ENCODE data around the gene STX18. TPM values are rescaled to one million over a fixed set of nuclear protein-coding genes. Genes with fewer than 3 reads are reported as not detected.
A peak's percentile ranks its signal among the peaks of the same experiment; 100 is the strongest.

Gene STX18
- total and polyA plus RNA-seq, 2 donors from 2014 or later, result 37.2 to 66.8 TPM

DNA sequence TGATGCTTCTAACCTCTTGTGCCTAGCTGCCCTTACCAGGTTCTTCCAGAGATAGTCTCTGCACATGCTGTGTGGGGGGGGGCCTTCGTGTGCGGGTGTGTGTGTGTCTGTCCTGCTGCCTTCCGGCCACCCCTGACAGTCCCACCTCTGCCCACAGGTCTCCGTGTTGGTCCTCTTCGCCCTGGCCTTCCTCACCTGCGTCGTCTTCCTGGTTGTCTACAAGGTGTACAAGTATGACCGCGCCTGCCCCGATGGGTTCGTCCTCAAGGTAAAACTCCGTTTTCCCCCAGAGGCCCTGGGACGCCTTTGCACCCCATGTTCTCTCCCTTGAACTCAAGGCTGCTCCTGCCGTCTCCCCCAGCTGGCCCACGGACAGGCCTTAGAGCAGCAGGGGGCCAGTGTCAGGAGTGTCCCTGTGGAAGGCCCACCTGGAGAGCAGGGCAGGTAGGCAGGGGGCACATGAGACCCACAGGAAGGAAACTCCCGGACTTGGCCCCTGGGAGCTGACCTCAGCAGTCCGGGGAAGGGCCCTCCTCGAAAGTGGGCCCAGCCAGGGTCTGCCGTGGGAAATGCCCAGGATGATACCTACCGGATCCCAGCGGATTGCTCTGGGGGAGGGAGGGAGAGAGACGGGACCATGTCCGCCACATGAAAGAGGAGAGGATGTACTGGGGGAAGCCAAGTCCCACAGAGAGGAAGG lies 132.3 kb downstream of the STX18 start:
- H3K9ac ChIP-seq (ENCODE audit: low read length in 3 of 3), result no peak overlapping the region
- peak in 1 of 5 donors; percentile 54 for DNase-seq
- H3K9me3 ChIP-seq (ENCODE audit: control insufficient read depth in 2 of 3, insufficient read depth in 1 of 3, low read length in 3 of 3), result no peaks in the 10 kb centered on the region
- no peak overlapping the region for H3K27ac ChIP-seq (ENCODE audit: low read depth in 2 of 2, low read length in 2 of 2)
- no peak for FAIRE-seq
- no peaks in the 10 kb centered on the region for H3K27me3 ChIP-seq (ENCODE audit: control insufficient read depth, insufficient read depth, low read length)
- H3K36me3 ChIP-seq (ENCODE audit: control insufficient read depth in 2 of 3, insufficient read depth in 3 of 3, low read length in 3 of 3), result no peaks in the 10 kb centered on the region
- H3K4me1 ChIP-seq (ENCODE audit: control insufficient read depth in 2 of 3, insufficient read depth in 2 of 3, low read depth in 1 of 3, low read length in 3 of 3), result no peaks in the 10 kb centered on the region
- intact Hi-C loops (cut with DNase I), result no loop called here
- no peak overlapping the region for H3K4me3 ChIP-seq (ENCODE audit: low read length in 3 of 3)
- TF ChIP-seq, protein P1, sequence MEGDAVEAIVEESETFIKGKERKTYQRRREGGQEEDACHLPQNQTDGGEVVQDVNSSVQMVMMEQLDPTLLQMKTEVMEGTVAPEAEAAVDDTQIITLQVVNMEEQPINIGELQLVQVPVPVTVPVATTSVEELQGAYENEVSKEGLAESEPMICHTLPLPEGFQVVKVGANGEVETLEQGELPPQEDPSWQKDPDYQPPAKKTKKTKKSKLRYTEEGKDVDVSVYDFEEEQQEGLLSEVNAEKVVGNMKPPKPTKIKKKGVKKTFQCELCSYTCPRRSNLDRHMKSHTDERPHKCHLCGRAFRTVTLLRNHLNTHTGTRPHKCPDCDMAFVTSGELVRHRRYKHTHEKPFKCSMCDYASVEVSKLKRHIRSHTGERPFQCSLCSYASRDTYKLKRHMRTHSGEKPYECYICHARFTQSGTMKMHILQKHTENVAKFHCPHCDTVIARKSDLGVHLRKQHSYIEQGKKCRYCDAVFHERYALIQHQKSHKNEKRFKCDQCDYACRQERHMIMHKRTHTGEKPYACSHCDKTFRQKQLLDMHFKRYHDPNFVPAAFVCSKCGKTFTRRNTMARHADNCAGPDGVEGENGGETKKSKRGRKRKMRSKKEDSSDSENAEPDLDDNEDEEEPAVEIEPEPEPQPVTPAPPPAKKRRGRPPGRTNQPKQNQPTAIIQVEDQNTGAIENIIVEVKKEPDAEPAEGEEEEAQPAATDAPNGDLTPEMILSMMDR (IDR thresholded peaks at IDR 0.05; ENCODE audit: borderline replicate concordance, extremely low read depth, insufficient read depth), result no peak

DNA sequence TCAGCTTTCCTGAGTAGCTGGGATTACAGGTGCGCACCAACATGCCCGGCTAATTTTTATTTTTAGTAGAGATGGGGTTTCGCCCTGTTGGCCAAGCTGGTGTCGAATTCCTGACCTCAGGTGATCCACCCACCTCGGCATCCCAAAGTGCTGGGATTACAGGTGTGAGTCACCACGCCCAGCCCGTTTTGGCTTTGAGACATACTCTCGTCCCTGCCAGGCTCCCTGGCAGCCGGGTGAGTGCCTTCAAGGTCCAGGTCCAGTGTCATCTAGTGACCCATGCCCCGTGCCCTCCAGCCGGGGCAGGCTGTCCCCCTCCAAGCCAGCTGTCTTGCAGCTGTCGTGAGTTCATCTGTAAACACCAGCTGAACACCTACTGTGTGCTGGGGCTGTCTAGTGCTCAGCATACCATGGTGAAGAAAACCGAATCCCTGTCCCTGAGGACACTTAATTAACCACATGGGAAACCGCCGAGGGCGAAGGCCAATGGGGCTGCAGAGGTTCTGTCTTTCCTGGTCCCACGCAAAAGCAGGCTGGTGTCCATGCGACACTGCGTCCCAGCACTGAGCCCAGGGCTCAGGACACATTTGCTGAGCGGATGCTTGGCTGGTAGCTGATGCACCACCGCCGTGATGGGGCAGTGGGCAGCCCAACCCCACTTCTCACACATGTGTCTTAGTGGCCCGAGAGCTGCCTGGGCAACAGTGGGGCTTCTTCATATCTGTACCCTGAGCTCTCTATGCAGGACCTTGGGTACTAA lies 133.1 kb downstream of the STX18 start:
- peak in 1 of 5 donors; percentile 45 for DNase-seq
- H3K9me3 ChIP-seq (ENCODE audit: control insufficient read depth in 2 of 3, insufficient read depth in 1 of 3, low read length in 3 of 3), result no peaks in the 10 kb centered on the region
- H3K27ac ChIP-seq (ENCODE audit: low read depth in 2 of 2, low read length in 2 of 2), result no peak overlapping the region
- no peak overlapping the region for H3K4me3 ChIP-seq (ENCODE audit: low read length in 3 of 3)
- H3K9ac ChIP-seq (ENCODE audit: low read length in 3 of 3), result no peak overlapping the region
- H3K36me3 ChIP-seq (ENCODE audit: control insufficient read depth in 2 of 3, insufficient read depth in 3 of 3, low read length in 3 of 3), result no peaks in the 10 kb centered on the region
- H3K4me1 ChIP-seq (ENCODE audit: control insufficient read depth in 2 of 3, insufficient read depth in 2 of 3, low read depth in 1 of 3, low read length in 3 of 3), result no peaks in the 10 kb centered on the region
- no peak for FAIRE-seq
- TF ChIP-seq, protein P1 (IDR thresholded peaks at IDR 0.05; ENCODE audit: borderline replicate concordance, extremely low read depth, insufficient read depth), result no peak
- no peaks in the 10 kb centered on the region for H3K27me3 ChIP-seq (ENCODE audit: control insufficient read depth, insufficient read depth, low read length)
- intact Hi-C loops (cut with DNase I), result no loop called here

DNA sequence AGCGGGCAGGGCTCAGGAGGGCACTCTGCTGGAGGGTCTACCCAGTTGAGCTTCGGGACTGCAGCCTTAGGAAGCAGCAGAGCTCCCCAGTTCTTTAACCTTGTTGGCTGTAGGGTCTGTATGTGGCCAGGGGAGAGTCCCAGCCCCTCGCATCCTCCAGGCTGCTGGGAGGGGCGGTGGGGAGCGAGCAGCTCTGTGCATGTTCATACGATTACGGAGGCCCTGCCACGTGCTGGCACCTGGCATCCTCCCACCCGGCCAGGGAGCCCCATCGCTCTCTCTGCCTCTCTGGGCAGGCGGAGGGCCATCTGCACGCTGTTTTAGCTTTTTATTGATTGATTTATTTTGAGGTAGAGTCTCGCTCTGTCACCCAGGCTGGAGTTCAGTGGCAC lies 133.7 kb downstream of the STX18 start:
- Histone ChIP-seq H3K27ac (ENCODE audit: low read depth in 2 of 2, low read length in 2 of 2) (no peak overlapping the region), H3K4me1 (ENCODE audit: control insufficient read depth in 2 of 3, insufficient read depth in 2 of 3, low read depth in 1 of 3, low read length in 3 of 3) (no peaks in the 10 kb centered on the region), H3K9ac (ENCODE audit: low read length in 3 of 3) (no peak overlapping the region), H3K4me3 (ENCODE audit: low read length in 3 of 3) (no peak overlapping the region), H3K36me3 (ENCODE audit: control insufficient read depth in 2 of 3, insufficient read depth in 3 of 3, low read length in 3 of 3) (no peaks in the 10 kb centered on the region), H3K9me3 (ENCODE audit: control insufficient read depth in 2 of 3, insufficient read depth in 1 of 3, low read length in 3 of 3) (no peaks in the 10 kb centered on the region), H3K27me3 (ENCODE audit: control insufficient read depth, insufficient read depth, low read length) (no peaks in the 10 kb centered on the region)
- intact Hi-C loops (cut with DNase I), result no loop called here
- DNase-seq, result peak in 1 of 5 donors; percentile 37
- no peak for FAIRE-seq
- TF ChIP-seq, protein P1 (IDR thresholded peaks at IDR 0.05; ENCODE audit: borderline replicate concordance, extremely low read depth, insufficient read depth), result no peak
